Epithelial cell of esophagus (primary cell): Measurements from ENCODE around the gene MAFG.
A peak's percentile ranks its signal among the peaks of the same experiment; 100 is the strongest.

ENCODE experiments used
- DNase-seq: peaks from one replicate; pipeline ENCODE4 v3.0.0; 2010; ENCODE audit warnings: low read depth
- H3K4me3 ChIP-seq: 2 replicates; pipeline ENCODE4 v1.5.1; 2011; ENCODE audit warnings: mild to moderate bottlenecking, low read length, control low read depth
- CTCF ChIP-seq: IDR thresholded peaks from 2 replicates; pipeline ENCODE4 v1.5.1; 2011; ENCODE audit warnings: low read depth, mild to moderate bottlenecking, low read length, control low read depth, inconsistent platforms; ENCODE audit not compliant: insufficient read depth; ENCODE audit errors: missing control alignments

The MAFG gene

GRCh38 chr17:81914103-81914850, 13.3 kb downstream of the MAFG start:
- H3K4me3 ChIP-seq: no peak overlapping the region
- no peak for DNase-seq
- no peak for TF ChIP-seq CTCF

GRCh38 chr17:81913394-81914102, 14.0 kb downstream of the MAFG start:
- TF ChIP-seq CTCF: no peak
- no peak overlapping the region for H3K4me3 ChIP-seq
- peak; percentile 62 for DNase-seq

GRCh38 chr17:81912441-81913309, 14.9 kb downstream of the MAFG start:
- peak; percentile 80 for DNase-seq
- TF ChIP-seq CTCF: no peak
- H3K4me3 ChIP-seq: no peak overlapping the region

GRCh38 chr17:81911969-81912368, 15.6 kb downstream of the MAFG start:
- no peak for TF ChIP-seq CTCF
- H3K4me3 ChIP-seq: no peak overlapping the region
- DNase-seq: no peak

GRCh38 chr17:81911277-81911961, 16.1 kb downstream of the MAFG start, which contains the start of gene PCYT2:
TSS of gene PCYT2 (minus strand) at chr17:81911399. CDS start at chr17:81911355, 44 bp downstream.
- no peak for TF ChIP-seq CTCF
- DNase-seq: peak; percentile 95

GRCh38 chr17:81910840-81911276, 16.7 kb downstream of the MAFG start:
- no peak for TF ChIP-seq CTCF
- H3K4me3 ChIP-seq: peak overlapping the region; percentile 66
- DNase-seq: no peak

More at GRCh38 chr17:81911277-81911961, 16.1 kb downstream of the MAFG start, which contains the start of gene PCYT2:
- H3K4me3 ChIP-seq: peak within 1 kb of the TSS; percentile 66
